IPS-20b (cell line): ENCODE results near the gene CCDC116.
"Not testable (repeated sequence)": the region's sequence is repeated elsewhere in the genome, so short reads cannot be mapped to it uniquely, and the experiment has no call there.

Experiments
- H3K27ac ChIP-seq: one replicate; pipeline ENCODE4 v1.5.1; 2013; ENCODE audit warnings: low read length
- H3K27me3 ChIP-seq: 2 replicates; pipeline ENCODE4 v1.6.1; 2013; ENCODE audit warnings: mild to moderate bottlenecking, low read length, inconsistent platforms; ENCODE audit not compliant: insufficient read depth
- H3K36me3 ChIP-seq: 2 replicates; pipeline ENCODE4 v1.6.1; 2013; ENCODE audit warnings: low read depth, mild to moderate bottlenecking, inconsistent platforms, low read length, moderate library complexity; ENCODE audit not compliant: insufficient read depth
- H3K4me1 ChIP-seq: 2 replicates; pipeline ENCODE4 v1.6.1; 2013; ENCODE audit warnings: mild to moderate bottlenecking, control low read depth, inconsistent platforms, low read length, moderate library complexity; ENCODE audit not compliant: insufficient read depth
- H3K4me3 ChIP-seq: 2 replicates; pipeline ENCODE4 v1.5.1; 2013; ENCODE audit warnings: mild to moderate bottlenecking, low read length, inconsistent platforms
- H3K9ac ChIP-seq: 2 replicates; pipeline ENCODE4 v1.6.1; 2013; ENCODE audit warnings: low read depth, mild to moderate bottlenecking, inconsistent platforms, low read length, moderate library complexity
- H3K9me3 ChIP-seq: 2 replicates; pipeline ENCODE4 v1.6.1; 2013; ENCODE audit warnings: mild to moderate bottlenecking, low read depth, low read length, inconsistent platforms; ENCODE audit not compliant: insufficient read depth

CCDC116 gene

GRCh38 chr22:21613553-21614233 lies 18.9 kb upstream of the CCDC116 start:
- Histone ChIP-seq H3K27me3 (no peaks in the 10 kb centered on the region), H3K27ac (no peak overlapping the region), H3K4me1 (no peaks in the 10 kb centered on the region), H3K9ac (no peak overlapping the region), H3K4me3 (no peak overlapping the region), H3K36me3 (peaks cover 53% of the 10 kb centered on the region), H3K9me3 (no peaks in the 10 kb centered on the region)

GRCh38 chr22:21615731-21616130 lies 16.8 kb upstream of the CCDC116 start:
- Histone ChIP-seq H3K9ac (no peak overlapping the region), H3K4me1 (no peaks in the 10 kb centered on the region), H3K27ac (no peak overlapping the region), H3K27me3 (no peaks in the 10 kb centered on the region), H3K4me3 (no peak overlapping the region), H3K36me3 (peaks cover 50% of the 10 kb centered on the region), H3K9me3 (no peaks in the 10 kb centered on the region)

GRCh38 chr22:21617337-21617736 lies 15.2 kb upstream of the CCDC116 start:
- not testable (repeated sequence) for H3K4me1 ChIP-seq, H3K27me3 ChIP-seq
- peaks cover 42% of the 10 kb centered on the region for H3K36me3 ChIP-seq

GRCh38 chr22:21621025-21621424 lies 11.5 kb upstream of the CCDC116 start:
- no peaks in the 10 kb centered on the region for H3K27me3 ChIP-seq
- H3K27ac ChIP-seq, result no peak overlapping the region
- no peaks in the 10 kb centered on the region for H3K9me3 ChIP-seq
- no peaks in the 10 kb centered on the region for H3K4me1 ChIP-seq
- H3K36me3 ChIP-seq, result peaks cover 25% of the 10 kb centered on the region; the same call in 1 of the 2 replicates
- no peak overlapping the region for H3K4me3 ChIP-seq
- no peak overlapping the region for H3K9ac ChIP-seq

More at GRCh38 chr22:21617337-21617736, 15.2 kb upstream of the CCDC116 start:
- not testable (repeated sequence) for H3K9me3 ChIP-seq, H3K4me3 ChIP-seq, H3K27ac ChIP-seq, H3K9ac ChIP-seq

GRCh38 chr22:21622011-21622918 lies 10.3 kb upstream of the CCDC116 start:
- H3K36me3 ChIP-seq, result peaks cover 24% of the 10 kb centered on the region; the same call in 1 of the 2 replicates
- no peaks in the 10 kb centered on the region for H3K4me1 ChIP-seq
- no peaks in the 10 kb centered on the region for H3K9me3 ChIP-seq
- no peaks in the 10 kb centered on the region for H3K27me3 ChIP-seq
- no peak overlapping the region for H3K4me3 ChIP-seq
- H3K9ac ChIP-seq, result no peak overlapping the region
- H3K27ac ChIP-seq, result no peak overlapping the region

- Histone ChIP-seq H3K4me1 (no peaks in the 10 kb centered on the region), H3K4me3 (no peak overlapping the region), H3K9ac (no peak overlapping the region), H3K27ac (no peak overlapping the region), H3K27me3 (no peaks in the 10 kb centered on the region), H3K36me3 (peaks cover 29% of the 10 kb centered on the region), H3K9me3 (no peaks in the 10 kb centered on the region)
Measured at GRCh38 chr22:21622919-21623647, 9.5 kb upstream of the CCDC116 start.

- Histone ChIP-seq H3K4me1 (no peaks in the 10 kb centered on the region), H3K36me3 (peaks cover 33% of the 10 kb centered on the region), H3K4me3 (no peak overlapping the region), H3K9me3 (no peaks in the 10 kb centered on the region), H3K27ac (no peak overlapping the region), H3K27me3 (no peaks in the 10 kb centered on the region), H3K9ac (no peak overlapping the region)
Measured at GRCh38 chr22:21623648-21623970, 9.0 kb upstream of the CCDC116 start.

- Histone ChIP-seq H3K27me3 (no peaks in the 10 kb centered on the region), H3K27ac (no peak overlapping the region), H3K4me3 (no peak overlapping the region), H3K36me3 (peaks cover 33% of the 10 kb centered on the region), H3K9me3 (no peaks in the 10 kb centered on the region), H3K9ac (no peak overlapping the region), H3K4me1 (no peaks in the 10 kb centered on the region)
Measured at GRCh38 chr22:21624120-21624879, 8.3 kb upstream of the CCDC116 start.

- Histone ChIP-seq H3K4me1 (no peaks in the 10 kb centered on the region), H3K9ac (no peak overlapping the region), H3K27me3 (no peaks in the 10 kb centered on the region), H3K36me3 (peaks cover 30% of the 10 kb centered on the region), H3K9me3 (no peaks in the 10 kb centered on the region), H3K4me3 (no peak overlapping the region), H3K27ac (no peak overlapping the region)
Measured at GRCh38 chr22:21624880-21625791, 7.4 kb upstream of the CCDC116 start.

- H3K4me3 ChIP-seq, result no peak overlapping the region
- peaks cover 27% of the 10 kb centered on the region for H3K36me3 ChIP-seq
- no peaks in the 10 kb centered on the region for H3K27me3 ChIP-seq
- H3K27ac ChIP-seq, result no peak overlapping the region
- no peaks in the 10 kb centered on the region for H3K9me3 ChIP-seq
- H3K4me1 ChIP-seq, result no peaks in the 10 kb centered on the region
- no peak overlapping the region for H3K9ac ChIP-seq
Measured at GRCh38 chr22:21626073-21626734, 6.4 kb upstream of the CCDC116 start.
